GM19455 (cell line): ENCODE data around the gene ZFY.

Source experiments
- ATAC-seq: cut with Tn5 transposase; IDR thresholded peaks from one replicate; pipeline ENCODE4 v1.9.1; 2021; ENCODE audit not compliant: unreplicated experiment

ZFY gene

DNA sequence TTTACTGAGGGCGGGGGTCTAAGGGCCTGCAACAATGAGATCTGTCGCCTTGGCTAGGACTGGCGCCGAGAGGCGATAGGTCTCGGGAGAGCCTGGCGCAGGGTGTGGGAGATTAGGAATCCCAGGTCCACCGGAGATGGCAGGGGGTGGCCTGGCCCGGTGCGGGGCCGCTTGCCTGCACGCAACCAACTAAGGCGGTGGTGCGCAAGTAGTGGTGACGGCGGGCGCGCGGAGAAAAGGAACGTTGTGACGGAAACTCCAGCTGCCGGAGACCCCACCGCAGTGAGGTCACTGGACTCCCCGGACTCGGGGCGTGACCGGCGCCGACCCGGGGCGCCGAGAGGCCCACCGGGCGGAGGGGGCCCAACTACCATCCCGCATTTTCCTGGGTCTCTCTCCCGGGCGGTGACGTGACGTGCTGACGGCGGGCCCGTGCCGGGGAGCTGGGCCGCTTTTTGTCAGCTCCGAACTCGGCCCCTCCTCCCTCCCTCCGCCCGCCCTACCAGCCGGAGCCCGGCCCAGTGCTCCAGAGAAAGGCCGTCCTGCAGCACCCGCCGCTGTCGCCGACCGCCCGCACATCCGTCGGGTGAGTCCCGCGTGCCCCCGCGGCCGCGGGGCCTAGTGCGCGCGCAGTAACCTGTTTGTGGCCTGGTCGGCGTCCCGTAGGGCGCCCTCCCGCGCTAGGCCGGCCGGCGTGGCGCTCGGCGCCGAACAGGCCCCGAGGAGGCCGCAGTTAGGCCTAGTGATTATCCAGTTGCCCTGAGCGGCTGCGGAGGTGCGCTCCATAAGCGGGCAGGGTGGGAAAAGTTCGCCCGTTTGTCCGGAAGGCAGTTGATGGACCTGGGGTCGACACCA is at the start of gene ZFY:
TSS of gene ZFY (plus strand) at position 521 of the 855 bp plus-strand sequence. CDS start 18,556 bp downstream, outside the sequence.
- peak; percentile 30 for ATAC-seq

DNA sequence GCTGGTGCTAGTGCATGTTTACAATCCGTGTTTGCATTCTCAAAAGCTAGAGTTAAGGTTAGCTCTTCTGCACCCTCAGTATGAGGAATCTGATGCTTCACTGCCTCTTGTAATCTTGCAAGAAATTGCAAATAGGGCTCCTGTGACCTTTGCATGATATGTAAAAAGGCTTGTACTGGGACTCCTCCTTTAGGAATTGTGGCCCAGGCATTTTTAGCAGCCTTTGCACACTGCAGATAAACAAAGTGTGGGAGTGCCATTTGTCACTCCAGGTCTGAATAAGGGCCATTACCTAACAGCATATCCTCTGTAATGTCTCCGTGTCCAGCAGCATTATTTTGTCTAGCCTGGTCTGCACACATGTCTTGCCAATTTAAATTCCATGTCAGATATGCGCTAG is 49.3 kb upstream of the ZFY start:
- ATAC-seq, result no peak

DNA sequence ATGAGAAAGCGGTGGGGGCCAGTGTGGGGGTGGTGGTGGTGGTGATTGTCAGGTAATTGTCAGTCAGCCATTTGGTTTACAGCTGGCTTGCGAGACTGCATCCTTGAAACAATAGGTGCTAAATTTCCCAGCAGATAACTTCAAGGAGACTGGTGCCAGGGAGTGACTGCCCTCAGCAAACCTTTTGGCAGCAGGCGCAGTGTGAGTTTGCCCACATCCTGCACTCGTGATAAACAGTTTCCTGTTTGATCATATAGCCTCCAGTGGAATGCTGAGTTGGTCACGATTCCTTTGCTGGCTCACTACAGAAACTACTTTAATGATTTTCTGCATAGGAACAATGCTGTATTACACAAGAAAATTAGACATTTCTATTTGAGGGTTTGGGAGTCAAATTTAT is 47.8 kb upstream of the ZFY start:
- ATAC-seq, result no peak

DNA sequence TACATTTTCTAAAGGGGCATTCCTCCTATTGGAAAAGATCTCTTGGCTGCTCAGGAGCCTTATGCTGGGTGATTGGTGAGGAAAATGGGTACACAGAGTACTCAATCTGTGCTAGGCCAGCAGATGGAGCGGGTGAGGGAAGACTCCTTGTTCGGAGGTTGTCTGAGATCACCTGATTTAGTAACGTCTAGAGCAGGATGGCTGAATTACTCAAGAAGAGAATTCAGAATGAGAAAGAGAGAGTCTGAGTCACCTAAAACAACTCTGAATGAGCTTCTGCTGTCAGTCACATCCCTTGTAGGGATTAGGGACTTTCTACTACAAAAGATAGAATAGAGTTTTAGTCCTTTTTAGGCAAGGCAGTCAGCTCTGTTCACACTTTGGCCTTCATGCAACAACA is 47.2 kb upstream of the ZFY start:
- ATAC-seq, result peak; percentile 87

DNA sequence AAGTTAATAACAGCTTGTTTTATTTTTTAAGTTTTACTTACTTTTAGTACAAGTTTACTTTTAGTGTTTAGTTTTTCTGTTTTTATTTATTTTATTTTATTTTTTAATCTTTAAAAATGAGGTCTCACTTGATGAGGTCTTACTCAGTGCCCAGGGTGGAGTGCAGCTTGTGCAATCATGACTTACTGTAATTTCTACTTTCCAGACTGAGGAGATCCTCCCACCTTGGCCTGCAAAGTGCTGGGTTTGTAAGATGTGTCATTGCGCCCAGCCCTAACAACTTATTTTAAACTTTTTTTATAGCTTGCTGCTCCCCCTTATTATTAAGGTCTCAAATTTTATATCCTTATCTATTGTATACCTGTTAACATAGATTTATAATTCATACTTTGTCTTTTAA is 41.7 kb upstream of the ZFY start:
- no peak for ATAC-seq

DNA sequence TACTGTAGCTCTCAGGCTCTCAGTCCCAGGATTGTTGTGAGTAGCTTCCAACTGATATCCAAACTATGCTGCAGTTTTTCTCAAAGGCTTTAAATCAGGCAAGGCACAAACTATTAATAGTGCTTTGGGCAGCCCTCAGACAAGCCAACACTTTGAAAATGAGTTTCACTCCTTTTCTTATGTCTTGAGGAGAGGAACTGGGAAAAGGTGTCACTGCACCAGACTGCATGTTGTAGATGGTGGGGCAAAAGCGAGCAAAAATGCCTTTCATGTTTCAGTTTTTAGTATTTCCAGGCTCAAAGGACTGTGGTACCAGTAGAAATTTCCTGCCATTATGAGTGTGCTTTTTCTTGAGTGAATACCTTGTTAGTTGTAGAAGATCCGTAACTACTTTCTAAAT is 39.1 kb upstream of the ZFY start:
- peak; percentile 82 for ATAC-seq

DNA sequence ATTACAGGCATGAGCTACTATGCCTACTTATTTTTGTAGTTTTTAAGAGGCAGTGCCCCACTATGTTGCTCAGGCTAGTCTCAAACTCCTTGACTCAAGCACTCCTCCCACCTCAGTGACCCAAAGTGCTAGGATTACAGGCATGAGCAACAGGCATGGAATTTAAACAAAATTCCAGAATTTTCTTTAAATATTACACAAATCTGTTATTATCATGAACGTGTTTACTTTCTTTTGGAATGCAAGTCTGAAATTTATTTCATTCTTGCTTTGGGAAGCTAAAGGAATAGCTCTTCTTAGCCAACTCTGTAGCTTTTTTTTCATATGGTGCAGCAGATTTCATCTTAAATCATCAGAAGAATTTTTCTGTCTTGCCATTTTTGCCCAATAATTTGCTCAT is 27.8 kb upstream of the ZFY start:
- ATAC-seq, result no peak

DNA sequence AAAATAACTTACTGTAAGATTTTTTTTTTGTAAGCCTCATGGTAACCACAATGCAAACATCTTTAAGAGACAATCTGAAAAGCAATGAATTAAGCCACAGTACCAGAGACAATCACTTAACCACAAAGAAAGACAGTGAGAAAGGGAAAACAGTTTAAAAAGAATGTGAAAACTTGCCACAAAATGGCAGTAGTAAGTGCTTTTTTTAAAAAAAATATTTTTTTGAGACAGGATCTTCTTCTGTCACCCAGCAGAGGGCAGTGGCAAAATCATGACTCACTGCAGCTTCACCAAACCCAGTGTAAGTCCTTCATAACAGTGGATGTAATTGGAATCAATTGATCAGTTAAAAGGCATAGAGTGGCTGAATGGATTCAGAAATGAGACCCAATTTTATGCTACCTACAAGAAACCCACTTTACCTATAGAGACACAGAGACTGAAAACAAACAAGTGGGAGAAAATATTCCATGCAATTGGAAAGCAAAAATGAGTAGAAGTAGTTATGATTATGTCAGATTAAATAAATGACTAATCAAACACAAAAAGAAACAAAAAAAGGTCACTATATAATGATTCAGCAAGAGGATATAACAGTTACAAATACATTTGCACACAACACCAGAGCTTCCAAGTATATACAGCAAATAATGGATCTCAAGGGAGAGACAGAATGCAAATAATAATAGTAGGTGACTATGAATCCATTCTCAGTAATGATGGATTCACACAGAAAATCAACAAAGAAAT is 21.9 kb upstream of the ZFY start:
- ATAC-seq, result peak; percentile 76

DNA sequence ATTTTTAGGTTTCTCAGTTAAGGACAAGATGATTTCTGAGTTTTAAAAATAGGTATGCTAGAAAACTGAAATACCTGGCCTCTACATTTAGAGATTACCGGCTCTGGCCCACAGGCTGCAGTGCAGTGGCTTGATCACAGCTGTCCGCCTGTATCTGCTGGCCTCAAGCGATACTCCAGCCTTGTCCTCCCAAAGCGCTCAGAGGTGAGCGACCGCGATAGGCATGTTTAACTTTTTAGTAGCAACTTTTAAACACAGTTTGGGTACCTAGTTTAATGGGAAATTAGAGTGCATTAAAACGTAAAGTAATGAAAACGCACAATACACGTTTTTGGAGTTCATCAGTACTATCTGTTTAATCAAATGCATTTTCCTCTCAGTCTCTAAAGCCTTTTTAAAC is 1.1 kb upstream of the ZFY start:
- ATAC-seq, result no peak

DNA sequence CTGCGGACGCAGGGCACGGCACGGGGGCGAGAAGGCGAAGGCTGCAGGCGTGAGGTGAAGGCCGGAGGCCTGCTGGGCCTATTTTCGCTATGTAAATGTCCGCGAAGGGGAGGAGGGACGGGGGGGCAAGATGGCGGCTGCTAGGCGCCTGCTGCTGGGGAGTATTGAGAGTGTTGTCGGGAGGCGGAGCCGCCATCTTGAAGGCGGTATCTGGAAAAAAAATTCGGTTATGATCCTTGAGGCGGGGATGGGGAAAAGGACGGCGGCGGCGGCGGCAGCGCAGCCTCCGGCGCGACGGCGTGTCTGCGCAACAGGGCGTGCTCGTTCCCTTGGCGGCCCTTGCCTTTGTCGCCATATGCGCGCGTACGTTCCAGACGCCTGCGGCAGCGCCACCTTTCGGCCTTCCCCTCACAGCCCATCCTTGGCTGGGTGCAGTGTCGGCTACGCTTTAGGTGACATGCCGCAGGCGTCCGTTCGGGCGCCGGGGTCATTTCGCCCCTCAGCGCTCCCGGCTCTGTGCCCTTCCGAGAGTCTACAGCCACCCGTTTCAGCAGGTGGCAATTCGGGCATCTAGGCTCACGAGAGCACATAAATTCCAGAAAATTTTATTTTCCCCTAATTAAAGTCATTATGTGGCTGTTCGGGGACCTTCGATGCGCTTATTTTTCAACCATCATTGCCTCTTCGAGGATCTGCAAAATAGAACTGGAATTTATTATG is 695 bp downstream of the ZFY start:
- peak; percentile 66 for ATAC-seq

DNA sequence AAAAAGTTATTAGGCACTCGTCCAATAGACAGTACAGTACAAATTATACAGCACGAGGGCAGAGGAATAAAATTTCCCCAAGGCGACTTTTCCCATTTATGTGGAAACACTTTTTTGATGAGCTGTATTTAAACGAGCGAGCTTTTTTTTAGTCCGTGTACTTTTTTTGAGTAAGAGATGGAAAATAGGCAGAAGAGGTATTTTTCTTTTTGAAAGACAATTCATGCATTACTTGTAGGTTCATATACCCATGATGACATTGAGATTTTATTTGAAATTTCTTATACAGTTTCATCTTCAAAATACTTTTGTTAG is 1.2 kb downstream of the ZFY start:
- no peak for ATAC-seq

DNA sequence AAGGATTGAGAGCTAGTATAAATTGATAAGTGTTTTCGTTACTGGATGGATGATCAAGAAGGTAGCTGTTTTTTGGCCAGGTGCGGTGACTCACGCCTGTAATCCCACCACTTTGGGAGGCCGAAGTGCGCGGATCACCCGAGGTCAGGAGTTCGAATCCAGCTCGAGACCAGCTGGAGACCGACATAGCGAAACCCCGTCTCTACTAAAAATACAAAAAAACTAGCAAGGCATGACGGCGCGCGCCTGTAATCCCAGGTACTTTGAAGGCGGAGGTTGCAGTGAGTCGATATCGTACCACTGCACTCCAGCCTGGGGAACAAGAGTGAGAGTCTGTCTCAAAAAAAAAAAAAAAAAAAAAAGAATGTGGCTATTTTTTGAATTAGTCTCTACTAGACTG is 2.0 kb downstream of the ZFY start:
- no peak for ATAC-seq

DNA sequence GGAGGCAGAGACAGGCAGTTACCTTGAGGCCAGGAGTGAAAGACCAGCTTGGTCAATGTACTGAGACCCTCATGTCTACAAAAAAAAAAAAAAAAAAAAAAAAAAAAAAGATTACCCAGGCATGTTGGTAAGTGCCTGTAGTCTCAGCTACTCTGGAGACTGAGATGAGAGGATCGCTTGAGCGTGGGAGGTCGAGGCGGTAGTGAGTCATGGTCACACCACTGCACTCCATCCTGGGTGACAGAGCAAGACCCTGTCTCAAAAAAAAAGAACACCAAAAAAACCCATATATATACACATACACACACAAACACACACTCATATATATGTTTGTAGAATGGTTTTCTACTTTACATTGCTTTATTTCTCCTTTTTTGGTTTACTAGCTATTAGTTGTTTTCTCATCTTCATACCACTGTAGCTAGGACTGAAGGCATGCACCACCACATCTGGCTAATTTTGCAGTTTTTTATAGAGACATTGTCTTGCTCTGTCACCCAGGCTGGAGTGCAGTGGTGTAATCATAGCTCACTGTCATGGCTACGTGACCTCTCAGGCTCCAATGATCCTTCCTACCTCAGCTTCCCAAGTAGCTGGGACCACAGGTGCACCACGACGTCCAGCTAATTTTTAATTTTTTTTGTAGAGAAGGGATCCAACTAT is 14.5 kb downstream of the ZFY start:
- ATAC-seq, result peak; percentile 68

DNA sequence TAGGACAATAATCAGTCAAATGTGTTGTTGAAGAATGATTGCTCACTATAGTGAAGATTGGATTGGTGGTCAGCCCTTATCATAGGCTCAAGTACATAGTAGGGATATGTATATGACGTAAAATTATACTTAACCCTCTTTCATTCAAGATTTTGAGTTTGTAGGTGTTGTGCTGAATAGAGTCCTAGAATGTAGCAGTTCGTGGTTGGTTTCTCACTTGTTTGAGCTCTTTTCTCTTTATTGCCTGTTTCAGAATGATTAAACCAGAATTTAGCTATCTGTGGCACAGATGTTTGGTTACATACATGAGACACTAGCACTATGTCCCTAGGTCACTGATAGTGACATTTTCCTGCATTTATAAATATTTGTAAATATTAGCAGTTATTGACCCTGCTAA is 15.5 kb downstream of the ZFY start:
- no peak for ATAC-seq

DNA sequence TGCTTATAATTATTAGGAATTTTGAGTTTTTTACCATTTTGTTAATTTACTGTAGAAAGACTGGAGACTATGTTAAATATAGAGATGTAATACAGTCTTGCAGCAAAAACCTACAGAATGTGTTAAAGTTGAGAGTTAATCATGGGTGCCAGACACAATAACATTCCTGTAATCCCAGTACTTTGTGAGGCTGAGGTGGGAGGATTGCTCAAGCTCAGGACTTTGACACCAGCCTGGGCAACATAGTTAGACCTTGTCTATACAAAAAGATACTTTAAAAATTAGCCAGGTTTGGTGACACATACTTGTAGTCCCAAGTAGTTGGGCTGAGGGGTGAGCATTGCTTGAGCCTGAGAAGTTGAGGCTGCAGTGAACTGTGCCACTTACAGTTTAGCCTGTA is 17.7 kb downstream of the ZFY start:
- ATAC-seq, result no peak

DNA sequence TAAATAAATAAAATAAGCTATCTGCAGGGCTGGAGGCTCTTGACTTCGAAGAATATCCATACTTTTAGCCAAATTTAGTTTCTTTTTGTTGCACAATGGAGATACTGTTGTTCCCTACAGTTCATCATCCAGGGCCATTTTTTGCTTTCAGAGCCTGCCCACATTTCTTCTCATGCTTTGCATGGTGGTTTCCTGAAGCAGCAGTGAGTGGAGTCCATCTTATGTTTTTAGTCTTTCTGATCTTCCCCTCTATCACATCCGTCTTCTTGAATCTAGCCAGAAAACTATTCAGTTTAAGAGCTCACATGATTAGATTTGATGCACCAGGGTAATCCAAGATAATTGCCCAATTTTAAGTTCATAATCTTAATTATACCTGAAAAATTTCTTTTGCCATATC is 19.6 kb downstream of the ZFY start:
- no peak for ATAC-seq

DNA sequence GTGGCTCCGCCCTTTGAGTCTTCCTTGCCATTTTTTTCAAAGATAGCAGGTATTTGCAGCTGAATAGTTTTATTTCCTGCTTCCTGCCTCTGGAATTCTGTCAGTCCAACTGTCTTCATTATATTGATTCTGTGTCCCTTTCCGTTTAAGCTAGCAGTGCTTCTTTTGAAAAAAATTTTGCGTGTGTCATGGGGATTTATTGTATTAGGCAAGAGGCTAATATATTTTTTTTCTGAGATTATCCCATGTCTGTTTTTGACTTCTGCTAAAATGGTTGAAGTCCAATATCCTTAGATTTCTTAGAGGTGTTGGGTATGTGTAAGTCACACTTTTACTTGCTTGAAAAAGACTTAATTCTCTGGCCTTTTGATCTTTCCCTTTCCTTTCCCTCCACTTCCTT is 20.4 kb downstream of the ZFY start:
- no peak for ATAC-seq

DNA sequence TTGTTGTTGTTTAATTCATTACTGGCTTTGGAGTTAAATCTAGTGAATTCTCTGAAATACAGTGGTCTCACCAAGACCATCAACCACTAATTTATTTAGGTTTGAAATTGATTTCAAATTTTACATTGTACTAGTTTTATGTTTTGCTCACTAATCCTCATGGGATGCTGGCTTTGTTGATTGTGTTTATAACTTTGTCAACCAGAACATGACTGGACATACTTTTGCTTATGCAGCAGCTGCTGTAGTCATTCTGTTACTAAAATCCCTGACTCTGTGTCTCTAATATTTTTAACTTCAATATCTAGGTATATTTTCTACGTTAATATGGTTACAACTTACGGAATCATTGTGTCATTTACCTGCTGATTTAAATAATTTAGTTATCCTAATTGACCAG is 26.9 kb downstream of the ZFY start:
- no peak for ATAC-seq

DNA sequence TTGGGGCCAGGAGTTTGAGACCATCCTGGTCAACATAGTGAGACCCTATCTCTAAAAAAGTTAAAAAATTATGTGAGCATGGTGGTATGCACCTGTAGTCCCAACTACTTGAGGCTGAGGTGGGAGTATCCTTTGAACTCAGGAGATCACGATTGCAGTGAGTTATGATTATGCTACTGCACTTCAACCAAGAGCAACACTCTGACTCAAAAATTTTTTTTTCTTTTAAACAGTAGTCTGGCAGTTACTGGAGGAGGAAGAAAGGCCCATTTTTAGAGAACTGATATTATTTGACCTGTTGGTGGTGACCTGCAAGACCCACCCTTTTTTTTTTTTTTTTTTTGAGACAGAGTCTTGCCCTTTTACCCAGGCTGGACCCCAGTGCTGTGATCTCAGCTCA is 29.6 kb downstream of the ZFY start:
- no peak for ATAC-seq

DNA sequence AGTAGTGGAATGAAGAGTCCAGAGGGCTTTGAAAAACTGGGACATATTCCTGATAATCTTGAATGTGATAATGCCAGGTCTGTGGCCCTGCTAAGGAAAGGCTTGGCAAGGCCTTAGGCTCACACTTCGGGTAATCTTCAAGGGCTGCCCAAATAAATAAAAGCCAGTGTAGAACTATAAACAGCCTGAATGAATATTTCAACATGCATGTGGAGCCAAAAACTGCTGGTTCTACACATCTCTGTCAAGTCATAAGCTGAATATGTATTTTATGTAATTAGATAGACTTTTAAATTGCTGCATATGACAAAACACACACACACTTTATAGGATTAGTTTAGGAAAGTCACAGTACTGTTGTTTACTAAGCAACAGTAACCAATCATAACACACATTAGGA is 30.4 kb downstream of the ZFY start:
- no peak for ATAC-seq

DNA sequence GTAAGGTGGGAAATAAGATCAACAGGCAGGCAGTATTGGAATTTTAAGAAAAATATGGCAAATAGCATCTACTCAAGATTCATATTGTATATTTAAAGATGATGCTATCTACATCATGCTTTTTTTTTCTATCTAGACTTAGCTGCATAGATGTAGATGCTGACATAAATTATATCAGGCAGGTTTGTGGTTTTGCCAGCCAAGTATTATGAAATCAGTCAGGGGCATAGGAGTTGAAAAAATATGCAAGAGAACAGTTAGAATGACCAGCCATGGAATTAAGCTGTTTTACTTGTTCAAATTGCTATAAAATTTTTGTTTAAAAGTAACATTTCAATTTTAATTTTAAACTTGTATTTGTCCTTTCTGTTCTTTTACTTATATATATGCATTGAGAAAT is 34.4 kb downstream of the ZFY start:
- no peak for ATAC-seq
